22Rv1 (cell line): ENCODE data around the gene DTX1.

Experiments used
- ZFX ChIP-seq: fragments of 450-650 bp; IDR thresholded peaks from 2 replicates; pipeline ENCODE4 v1.6.1; 2017; ENCODE audit warnings: antibody characterized with exemption, borderline replicate concordance
- TF ChIP-seq, protein P1 (sequence below): fragments of 450-650 bp; IDR thresholded peaks from 2 replicates; pipeline ENCODE4 v1.5.1; 2017; ENCODE audit warnings: mild to moderate bottlenecking

- TF ChIP-seq, protein P1, sequence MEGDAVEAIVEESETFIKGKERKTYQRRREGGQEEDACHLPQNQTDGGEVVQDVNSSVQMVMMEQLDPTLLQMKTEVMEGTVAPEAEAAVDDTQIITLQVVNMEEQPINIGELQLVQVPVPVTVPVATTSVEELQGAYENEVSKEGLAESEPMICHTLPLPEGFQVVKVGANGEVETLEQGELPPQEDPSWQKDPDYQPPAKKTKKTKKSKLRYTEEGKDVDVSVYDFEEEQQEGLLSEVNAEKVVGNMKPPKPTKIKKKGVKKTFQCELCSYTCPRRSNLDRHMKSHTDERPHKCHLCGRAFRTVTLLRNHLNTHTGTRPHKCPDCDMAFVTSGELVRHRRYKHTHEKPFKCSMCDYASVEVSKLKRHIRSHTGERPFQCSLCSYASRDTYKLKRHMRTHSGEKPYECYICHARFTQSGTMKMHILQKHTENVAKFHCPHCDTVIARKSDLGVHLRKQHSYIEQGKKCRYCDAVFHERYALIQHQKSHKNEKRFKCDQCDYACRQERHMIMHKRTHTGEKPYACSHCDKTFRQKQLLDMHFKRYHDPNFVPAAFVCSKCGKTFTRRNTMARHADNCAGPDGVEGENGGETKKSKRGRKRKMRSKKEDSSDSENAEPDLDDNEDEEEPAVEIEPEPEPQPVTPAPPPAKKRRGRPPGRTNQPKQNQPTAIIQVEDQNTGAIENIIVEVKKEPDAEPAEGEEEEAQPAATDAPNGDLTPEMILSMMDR: no peak
- no peak for TF ChIP-seq ZFX
These were observed 15.0 kb upstream of the DTX1 start for GRCh38 chr12:113041560-113041959.
